ENCODE data around the gene DTWD2. TPM values are rescaled to one million over a fixed set of nuclear protein-coding genes. Genes with fewer than 3 reads are reported as not detected.

DTWD2 gene
- total and polyA plus RNA-seq, 2 experiments from 2014 or later = 2.5 to 14.1 TPM

GRCh38 chr5:118905196-118905595 lies 83.2 kb downstream of the DTWD2 start:
- no peaks in the 10 kb centered on the region for H4K20me1 ChIP-seq (ENCODE audit: insufficient read depth, poor library complexity, severe bottlenecking)
- H3K27me3 ChIP-seq = no peaks in the 10 kb centered on the region
- DNase-seq (ENCODE audit: low spot score) = no peak
- no peaks in the 10 kb centered on the region for H3K9me2 ChIP-seq (replicated peaks; ENCODE audit: insufficient read depth)
- H3K79me2 ChIP-seq = no peaks in the 10 kb centered on the region
- 78% methylated on average over 1 of the region's 1 CpG for WGBS (ENCODE audit: low lambda C conversion rate, missing lambda C conversion rate)
- TF ChIP-seq EZH2 (IDR thresholded peaks at IDR 0.05; ENCODE audit: borderline replicate concordance) = no peak
- H2AFZ ChIP-seq = no peak overlapping the region
- no peaks in the 10 kb centered on the region for H3K4me1 ChIP-seq (ENCODE audit: insufficient read depth)
- H3K4me3 ChIP-seq = no peak overlapping the region
- H3K9me3 ChIP-seq (ENCODE audit: low read depth) = no peaks in the 10 kb centered on the region
- no peak overlapping the region for H3K27ac ChIP-seq
- no peaks in the 10 kb centered on the region for H3K36me3 ChIP-seq (replicated peaks; ENCODE audit: insufficient read depth, low read depth)
- no peak overlapping the region for H3K4me2 ChIP-seq

GRCh38 chr5:118902656-118903438 lies 85.5 kb downstream of the DTWD2 start:
- DNase-seq (ENCODE audit: low spot score) = no peak
- H3K79me2 ChIP-seq = no peaks in the 10 kb centered on the region
- no peaks in the 10 kb centered on the region for H3K4me1 ChIP-seq (ENCODE audit: insufficient read depth)
- H3K9me2 ChIP-seq (replicated peaks; ENCODE audit: insufficient read depth) = no peaks in the 10 kb centered on the region
- no peak overlapping the region for H3K4me3 ChIP-seq
- H2AFZ ChIP-seq = no peak overlapping the region
- no peaks in the 10 kb centered on the region for H4K20me1 ChIP-seq (ENCODE audit: insufficient read depth, poor library complexity, severe bottlenecking)
- TF ChIP-seq EZH2 (IDR thresholded peaks at IDR 0.05; ENCODE audit: borderline replicate concordance) (no peak), CTCF (IDR thresholded peaks at IDR 0.05; ENCODE audit: poor library complexity) (no peak)
- H3K27ac ChIP-seq = no peak overlapping the region
- no peak overlapping the region for H3K4me2 ChIP-seq
- H3K36me3 ChIP-seq (replicated peaks; ENCODE audit: insufficient read depth, low read depth) = no peaks in the 10 kb centered on the region
- H3K27me3 ChIP-seq = no peaks in the 10 kb centered on the region
- no peaks in the 10 kb centered on the region for H3K9me3 ChIP-seq (ENCODE audit: low read depth)

- Histone ChIP-seq H3K27ac (no peak overlapping the region), H3K36me3 (replicated peaks; ENCODE audit: insufficient read depth, low read depth) (no peaks in the 10 kb centered on the region), H2AFZ (no peak overlapping the region), H3K4me3 (no peak overlapping the region), H3K9me3 (ENCODE audit: low read depth) (no peaks in the 10 kb centered on the region), H4K20me1 (ENCODE audit: insufficient read depth, poor library complexity, severe bottlenecking) (no peaks in the 10 kb centered on the region), H3K27me3 (no peaks in the 10 kb centered on the region), H3K4me1 (ENCODE audit: insufficient read depth) (peaks cover 4% of the 10 kb centered on the region), H3K4me2 (no peak overlapping the region), H3K79me2 (no peaks in the 10 kb centered on the region), H3K9me2 (replicated peaks; ENCODE audit: insufficient read depth) (no peaks in the 10 kb centered on the region)
- TF ChIP-seq EZH2 (IDR thresholded peaks at IDR 0.05; ENCODE audit: borderline replicate concordance) (no peak), CTCF (IDR thresholded peaks at IDR 0.05; ENCODE audit: poor library complexity) (no peak), EZH2phosphoT487 (IDR thresholded peaks at IDR 0.05; ENCODE audit: low read depth, severe bottlenecking, unreplicated experiment) (no peak)
- DNase-seq (ENCODE audit: low spot score) = no peak
- WGBS (ENCODE audit: low lambda C conversion rate, missing lambda C conversion rate) = 93% methylated on average over 1 of the region's 1 CpG
These were observed 93.6 kb downstream of the DTWD2 start for GRCh38 chr5:118894709-118895108.

- Histone ChIP-seq H3K4me3 (no peak overlapping the region), H3K4me2 (no peak overlapping the region)
- WGBS (ENCODE audit: low lambda C conversion rate, missing lambda C conversion rate) = 87% methylated on average over 2 of the region's 2 CpGs
These were observed 97.1 kb downstream of the DTWD2 start for GRCh38 chr5:118891252-118891651.

More at GRCh38 chr5:118891252-118891651, 97.1 kb downstream of the DTWD2 start:
- Histone ChIP-seq H3K4me1 (ENCODE audit: insufficient read depth) (no peaks in the 10 kb centered on the region), H3K9me3 (ENCODE audit: low read depth) (no peaks in the 10 kb centered on the region), H2AFZ (no peak overlapping the region), H3K79me2 (no peaks in the 10 kb centered on the region), H3K27me3 (no peaks in the 10 kb centered on the region), H3K36me3 (replicated peaks; ENCODE audit: insufficient read depth, low read depth) (no peaks in the 10 kb centered on the region), H3K9me2 (replicated peaks; ENCODE audit: insufficient read depth) (no peaks in the 10 kb centered on the region), H4K20me1 (ENCODE audit: insufficient read depth, poor library complexity, severe bottlenecking) (no peaks in the 10 kb centered on the region), H3K27ac (no peak overlapping the region)
- TF ChIP-seq EZH2phosphoT487 (IDR thresholded peaks at IDR 0.05; ENCODE audit: low read depth, severe bottlenecking, unreplicated experiment) = no peak
- no peak for TF ChIP-seq CTCF (IDR thresholded peaks at IDR 0.05; ENCODE audit: poor library complexity)
- TF ChIP-seq EZH2 (IDR thresholded peaks at IDR 0.05; ENCODE audit: borderline replicate concordance) = no peak
- DNase-seq (ENCODE audit: low spot score) = no peak

All from hepatocyte (in vitro differentiated cells).